ENCODE measurements around the gene SIX1.

Gene SIX1

DNA sequence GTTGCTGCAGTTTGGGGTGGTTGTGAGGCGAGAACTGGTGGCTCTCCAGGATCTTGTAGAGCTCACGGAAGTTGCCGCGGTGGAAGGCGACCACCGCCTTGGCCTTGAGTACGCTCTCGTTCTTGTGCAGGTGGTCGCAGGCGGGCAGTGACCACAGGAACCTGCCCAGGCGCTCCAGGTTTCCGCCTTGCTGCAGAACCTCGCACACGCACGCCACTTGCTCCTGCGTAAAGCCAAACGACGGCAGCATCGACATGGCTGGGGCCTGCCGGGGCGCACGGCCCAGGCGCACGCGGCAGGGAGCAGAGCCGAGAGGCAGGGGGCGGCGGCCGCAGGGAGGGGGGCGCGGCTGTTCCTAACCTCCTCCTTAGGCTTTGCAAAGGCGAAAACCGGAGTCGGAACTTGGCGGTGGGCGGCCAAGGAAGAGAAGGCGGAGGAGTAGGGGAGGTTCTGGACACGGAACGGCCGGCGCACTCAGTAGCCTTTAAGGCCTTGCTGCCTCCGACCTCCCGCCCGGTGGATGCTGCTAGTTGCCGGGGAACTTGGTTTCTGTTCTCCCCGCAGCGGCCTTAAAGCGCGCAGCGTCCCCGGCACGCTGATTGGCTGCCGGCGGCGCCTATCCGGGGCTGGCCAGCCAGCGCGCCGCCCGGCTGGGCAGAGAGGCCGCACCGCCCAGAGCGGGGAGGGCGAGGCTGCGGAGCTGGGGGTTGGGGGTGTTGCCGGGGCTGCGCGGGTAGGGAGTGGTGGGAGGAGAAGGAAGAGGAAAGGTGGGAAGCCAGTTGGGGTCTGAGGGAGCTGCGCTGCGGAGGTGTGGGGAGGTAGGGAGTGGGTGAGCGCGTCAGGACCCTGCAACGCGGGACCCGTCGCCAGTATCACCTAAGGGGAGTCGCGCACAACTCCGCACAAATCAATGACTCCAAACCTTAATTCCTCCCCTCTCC lies at the start of gene SIX1:
TSS of gene SIX1 (minus strand) at position 544 of the 941 bp plus-strand sequence. CDS start at position 256, 288 bp downstream.
- peak; percentile 92 for DNase-seq

DNA sequence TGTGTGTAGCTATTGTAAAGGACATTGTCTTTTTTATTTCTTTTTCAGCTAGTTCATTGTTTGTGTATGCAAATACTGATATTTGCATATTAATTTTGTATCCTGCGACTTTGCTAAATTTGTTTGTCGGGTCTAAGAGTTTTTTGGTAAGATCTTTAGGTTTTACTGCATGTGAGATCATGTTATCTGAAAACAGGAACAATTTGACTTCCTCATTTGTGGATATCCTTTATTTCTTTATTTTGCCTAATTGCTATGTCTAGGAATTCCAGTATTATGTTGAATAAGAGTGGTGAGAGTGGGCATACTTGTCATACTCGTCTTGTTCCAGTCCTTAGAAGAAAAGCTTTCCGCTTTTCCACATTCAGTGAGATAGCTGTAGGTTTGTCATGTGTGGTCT lies 46.0 kb upstream of the SIX1 start:
- no peak for DNase-seq

DNA sequence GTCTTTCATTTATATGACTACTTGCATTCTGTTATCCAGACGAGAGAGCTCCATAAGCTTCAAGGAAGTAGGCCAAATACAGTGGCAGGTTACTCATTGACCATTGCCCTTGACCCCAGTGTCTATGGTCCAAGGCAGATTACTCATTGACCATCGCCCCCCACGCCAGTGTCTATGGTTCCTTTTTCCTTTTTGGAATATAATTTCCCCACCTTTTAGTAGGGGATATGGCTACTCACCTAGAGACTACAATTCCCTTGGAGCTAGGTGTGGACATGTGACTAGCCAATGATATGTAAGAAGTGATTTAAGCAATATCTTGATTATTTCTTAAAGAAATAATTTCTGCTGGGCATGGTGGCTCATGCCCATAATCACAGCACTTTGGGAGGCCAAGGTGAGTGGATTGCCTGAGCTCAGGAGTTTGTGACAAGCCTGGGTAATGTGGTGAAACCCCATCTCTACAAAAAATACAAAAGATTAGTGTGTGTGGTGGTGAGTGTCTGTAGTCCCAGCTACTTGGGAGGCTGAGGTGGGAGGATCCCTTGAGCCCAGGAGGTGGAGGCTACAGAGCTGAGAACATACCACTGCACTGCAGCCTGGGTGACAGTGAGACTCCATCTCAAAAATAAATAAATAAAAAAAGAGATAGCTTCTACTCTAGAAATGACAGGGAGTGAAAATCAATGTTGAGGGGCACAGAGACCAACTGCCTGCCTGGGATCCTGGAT lies 42.3 kb upstream of the SIX1 start:
- no peak for DNase-seq

DNA sequence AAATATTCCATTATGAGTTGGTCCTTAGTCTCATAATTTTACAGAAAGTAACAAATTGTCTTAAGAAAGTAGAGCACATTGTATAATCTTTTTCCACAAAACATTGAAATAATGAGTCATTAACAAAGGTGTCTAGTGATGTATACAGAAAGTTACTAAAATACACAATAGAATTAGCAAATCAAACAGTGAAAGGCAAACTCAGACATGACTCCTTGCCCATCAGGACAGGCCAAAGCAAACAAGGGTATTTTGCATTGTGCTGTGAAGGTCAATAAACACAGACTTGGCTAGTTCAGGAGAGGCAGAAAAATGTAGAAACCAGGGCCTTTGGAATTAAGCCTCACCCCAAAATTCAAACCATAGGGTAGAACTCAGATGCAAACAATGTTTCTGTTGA lies 37.6 kb upstream of the SIX1 start:
- no peak for DNase-seq

DNA sequence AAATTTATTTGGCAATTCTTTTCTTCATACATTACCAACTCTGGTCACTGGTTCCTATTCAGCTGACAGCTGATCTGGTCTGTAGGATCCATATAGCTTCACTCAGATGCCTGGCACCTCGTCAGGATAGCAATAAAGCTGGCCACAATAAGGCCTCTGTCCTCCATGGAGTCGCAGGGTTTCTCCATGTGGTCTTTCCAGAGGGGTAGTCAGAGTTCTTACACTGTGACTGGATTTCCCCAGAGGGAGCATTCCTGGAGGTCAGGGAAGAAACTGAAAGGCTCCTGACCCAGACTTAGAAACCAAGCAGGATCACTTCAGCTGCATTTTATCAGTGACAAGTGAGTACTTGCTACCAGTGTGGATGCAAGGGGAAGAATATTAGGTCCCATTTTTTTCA lies 34.9 kb upstream of the SIX1 start:
- peak; percentile 31 for DNase-seq

DNA sequence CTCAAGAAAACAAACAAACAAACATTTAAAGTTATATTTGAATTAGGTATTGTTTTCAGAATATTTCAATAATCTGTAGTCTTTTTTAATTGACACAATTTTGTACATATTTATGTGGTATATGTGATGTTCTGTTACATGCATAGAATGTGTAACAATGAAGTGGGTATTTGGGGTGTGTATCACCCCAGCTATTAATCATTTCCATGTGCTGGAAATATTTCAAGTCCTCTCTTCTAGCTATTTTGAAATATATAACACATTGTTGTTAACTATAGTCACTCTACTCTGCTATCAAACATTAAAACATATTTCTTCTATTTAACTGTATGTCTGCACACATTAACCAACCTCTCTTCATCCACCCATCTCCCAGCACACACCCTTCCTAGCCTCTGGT lies 32.0 kb upstream of the SIX1 start:
- peak; percentile 34 for DNase-seq

DNA sequence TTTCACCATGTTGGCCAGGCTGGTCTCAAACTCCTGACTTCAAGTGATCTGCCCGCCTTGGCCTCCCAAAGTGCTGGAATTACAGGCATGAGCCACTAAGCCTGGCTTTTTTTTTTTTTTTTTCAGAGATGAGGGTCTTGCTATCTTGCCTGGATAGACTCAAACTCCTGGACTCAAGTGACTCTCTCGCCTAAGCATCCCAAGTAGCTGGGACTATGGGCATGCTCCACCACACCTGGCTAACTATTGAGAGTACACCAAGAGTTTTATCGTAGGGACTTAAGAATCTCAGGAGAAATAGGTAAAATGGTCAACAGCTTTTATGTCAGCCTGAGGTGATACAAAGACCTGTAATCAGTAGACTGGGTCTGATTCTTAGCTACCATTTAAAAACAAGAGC lies 31.2 kb upstream of the SIX1 start:
- DNase-seq: no peak

DNA sequence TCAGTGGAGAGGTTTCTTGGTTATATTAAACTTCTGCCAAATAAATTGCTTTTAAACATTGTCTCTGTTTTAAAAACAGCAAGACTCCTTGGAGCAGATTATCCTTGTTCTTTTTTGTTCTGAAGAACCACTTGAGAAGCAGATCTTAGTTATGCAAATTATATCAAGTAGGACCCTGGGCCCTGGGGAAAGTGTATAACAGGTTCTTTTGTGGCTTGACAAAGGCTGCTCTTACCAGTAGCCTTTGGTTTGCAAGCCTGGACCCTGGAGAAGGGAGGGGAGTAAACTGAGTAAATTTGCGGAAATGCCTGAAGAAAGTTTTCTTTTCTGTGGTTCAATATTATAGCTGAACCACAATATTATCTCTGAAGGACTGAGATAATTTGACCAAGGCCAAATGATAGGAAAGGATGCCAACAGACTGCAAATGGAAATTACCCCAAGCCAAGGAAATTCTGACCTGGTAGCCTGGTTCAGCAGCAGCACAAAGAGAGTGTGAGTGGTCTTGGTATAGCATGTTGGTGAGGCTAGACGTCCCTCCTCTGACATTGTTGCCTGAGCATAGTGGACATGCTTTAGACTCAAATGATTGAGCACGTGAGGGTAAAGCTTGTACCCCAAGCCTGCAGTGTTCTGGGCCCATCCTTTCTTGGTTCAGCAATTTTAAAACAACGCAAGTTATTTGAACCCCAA lies 30.4 kb upstream of the SIX1 start:
- no peak for DNase-seq

DNA sequence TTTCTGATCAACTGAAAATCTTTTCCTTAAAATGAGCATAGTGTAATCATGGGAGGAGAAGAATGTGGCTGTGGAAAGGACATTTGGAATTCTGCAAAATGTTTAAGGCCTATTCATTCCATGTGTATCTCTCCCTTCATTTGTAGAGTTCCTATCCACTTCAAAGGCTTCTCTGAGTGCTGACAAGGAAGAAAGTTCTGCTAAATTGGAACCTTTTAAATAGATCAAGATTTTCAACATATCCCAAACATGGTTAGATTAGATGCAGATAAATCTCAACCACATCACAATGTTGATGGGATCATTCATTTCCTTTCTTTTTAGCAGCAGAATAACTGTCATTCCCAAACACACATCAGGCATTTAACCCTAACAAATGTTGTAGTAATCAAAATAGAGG lies 28.4 kb upstream of the SIX1 start:
- peak; percentile 13 for DNase-seq

DNA sequence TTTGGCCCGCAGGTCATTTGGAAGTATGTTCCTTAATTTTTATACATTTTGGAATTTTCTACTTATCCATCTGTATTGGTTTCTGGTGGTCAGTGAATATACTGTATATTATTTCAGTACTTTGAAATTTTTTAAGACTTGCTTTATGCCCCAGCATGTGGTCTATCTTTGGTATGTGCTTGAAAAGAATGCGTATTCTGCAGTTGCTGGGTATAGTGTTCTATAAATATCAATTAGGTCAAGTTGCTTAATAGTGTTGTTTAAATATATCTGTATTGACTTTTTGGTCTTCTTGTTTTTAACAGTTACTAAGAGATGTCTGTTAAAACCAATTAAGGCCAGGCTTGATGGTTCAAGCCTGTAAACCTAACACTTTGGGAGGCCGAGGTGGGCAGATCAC lies 21.7 kb upstream of the SIX1 start:
- peak; percentile 15 for DNase-seq

DNA sequence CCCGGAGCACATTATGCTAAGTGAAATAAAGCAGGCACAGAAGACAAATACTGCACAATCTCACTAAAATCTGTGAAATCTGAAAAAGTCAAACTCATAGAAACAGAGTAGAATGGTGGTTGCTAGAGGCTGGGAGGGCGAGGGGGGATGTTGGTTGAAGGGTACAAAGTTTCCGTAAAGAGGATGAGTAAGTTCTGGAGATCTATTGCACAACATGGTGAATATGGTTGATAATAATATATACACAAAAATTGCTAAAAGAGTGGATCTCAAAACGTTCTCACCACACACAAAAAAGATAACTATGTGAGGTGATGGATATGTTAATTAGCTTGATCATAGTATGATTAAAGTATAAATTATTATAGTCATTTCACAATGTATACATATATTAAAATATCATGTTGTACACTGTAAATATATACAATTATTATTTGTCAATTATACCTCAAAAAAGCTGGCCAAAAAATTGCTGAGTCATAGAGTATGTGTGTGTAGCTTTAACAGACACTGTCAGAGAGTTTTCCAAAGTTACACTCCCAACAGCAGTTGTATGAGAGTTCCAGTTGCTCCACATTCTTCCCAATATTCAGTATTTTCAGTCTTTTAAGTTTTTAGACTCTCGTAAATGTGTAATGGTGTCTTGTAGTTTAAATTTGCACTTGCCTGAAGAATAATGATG lies 19.3 kb upstream of the SIX1 start:
- no peak for DNase-seq

DNA sequence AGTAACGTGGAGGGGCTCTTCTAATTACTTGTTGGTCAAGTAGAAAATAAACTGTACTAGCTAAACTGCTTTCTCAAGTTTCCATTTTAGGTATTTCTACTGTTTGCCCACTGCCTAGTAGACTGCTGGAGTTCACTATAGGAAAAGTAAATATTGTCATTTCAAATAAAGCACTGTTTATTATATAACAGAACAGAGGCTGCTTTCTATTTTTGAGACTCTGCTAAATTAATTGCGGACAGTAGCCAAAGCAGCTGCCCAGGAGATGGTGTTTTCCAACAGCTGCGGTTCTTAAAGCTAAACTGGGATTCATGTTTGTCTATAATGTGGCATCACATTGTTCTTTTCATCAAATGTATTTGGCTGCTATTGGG lies 15.9 kb upstream of the SIX1 start:
- DNase-seq: no peak

DNA sequence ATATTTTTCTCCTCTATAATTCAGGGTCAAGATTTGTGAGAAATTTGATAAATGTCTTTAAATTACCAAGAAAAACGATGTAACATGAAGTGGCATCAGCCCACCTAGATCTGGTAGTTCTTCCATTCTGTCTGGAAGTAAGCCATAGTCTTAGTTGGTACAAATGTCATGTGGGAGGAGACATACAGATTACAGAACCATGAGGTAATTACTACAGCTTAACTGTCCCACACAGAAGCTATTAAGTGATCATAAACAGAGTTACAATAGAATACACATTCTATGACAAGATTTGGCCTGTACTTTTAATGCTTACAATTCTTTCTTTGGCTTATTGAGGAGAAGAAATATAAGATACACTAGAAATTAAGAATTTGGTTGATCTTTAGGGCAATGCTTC lies 13.7 kb upstream of the SIX1 start:
- DNase-seq: no peak

DNA sequence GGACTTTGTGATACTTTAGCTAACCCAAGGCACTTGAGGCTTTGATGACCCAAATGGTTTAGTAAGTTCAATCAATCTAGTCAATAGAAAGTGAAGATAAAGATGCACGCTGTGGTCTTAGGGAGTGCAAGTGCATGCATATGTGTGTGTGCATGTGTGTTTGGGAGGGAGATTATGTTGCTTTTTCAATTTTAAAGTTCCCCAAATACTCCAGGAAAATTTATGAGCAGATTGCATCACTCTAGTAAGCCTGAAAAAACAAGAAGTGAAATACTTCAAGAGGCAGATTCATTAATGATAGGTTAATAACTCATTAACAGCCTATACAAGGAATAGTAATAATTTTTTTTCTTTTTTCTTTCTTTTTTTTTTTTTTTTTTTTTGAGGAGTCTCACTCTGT lies 12.4 kb upstream of the SIX1 start:
- no peak for DNase-seq

DNA sequence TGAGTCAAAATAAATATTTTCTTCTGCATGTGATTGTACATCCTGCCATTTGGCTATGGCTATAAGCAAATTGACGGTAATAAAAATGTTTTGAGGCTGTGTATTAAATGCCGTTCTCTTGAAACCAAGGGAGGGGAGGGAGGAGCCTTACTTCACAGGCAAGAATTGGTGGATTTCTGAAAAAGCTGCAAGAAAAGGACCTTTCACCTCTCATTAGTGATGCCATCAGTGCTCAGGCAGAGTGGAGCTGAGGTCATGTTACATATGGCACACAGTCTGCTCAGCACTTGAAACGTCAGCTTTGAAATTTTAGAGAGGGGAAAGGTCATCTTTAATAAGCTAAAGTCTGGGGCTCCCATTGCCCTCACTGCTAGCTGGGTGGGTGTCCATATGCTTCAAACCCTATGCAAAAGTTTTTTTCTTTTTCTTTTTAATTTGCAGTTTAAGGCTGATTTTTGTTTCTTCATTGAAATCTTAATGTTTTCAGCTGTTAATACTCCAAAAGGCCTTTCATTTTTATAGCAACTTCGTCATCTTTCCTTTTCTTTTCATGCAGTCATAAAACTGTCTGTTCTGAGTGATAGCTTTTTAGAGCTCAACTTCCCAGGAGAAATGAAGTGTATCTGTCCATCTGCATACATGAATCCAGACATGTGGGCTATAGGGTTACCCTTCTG lies 9.8 kb upstream of the SIX1 start:
- DNase-seq: no peak

DNA sequence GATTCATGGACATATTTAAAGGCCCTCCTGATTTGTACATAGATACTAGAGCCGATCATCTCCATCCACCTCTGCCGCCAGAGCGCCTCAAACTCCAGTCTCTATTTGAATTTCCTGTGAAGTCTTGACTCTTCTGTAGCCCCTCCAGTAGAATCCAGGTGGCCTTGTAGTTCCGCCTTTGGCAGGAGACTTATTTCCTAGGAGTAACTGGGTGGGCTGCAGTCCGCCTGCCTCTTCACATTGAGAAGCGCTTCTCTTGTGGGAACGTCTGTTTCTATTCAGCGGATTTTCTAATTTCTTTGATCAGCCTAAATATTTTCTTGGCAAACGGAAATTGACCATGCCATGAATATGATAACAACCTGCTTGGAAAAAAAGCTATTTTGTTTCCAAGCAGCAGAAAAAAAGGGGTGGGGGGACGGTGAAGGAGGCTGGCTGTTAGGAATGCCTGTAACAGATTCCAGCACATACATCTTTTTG lies 9.0 kb upstream of the SIX1 start:
- DNase-seq: no peak

DNA sequence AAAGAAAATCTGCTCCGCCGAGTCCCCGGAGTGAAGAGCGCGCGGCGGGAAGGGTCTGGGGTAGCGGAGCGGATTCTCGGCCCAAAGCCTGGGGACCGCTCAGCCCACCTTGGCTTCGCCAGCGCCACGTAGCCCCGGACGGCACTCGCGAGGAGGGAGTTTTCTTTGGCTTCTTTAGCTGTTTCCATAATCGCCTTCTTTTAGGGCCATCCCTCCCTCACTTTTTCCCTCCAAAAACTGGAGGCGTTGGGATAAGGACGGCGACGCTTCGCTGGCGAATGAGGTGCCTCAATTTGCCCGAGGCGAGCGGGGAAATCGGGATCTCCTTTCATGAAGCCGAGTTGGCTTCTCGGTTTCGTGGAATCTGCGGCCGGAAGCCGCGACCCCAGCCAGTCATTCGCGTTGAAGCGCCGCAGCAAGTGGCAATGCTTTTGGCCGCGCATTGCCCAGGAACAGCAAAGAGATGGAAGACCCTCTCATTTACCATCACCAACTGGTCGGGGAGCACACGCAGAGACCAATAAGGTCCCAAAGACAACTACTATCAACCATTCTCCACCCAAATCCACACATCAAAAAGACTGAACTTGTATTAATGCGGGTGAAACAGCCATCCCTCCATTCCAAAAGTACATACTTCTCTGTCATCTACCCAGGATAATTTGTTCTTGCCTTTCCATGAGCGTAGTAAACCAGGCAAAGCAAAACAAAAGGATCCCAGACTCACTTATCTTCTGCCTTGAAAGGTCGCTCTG lies 8.4 kb upstream of the SIX1 start:
- DNase-seq: peak; percentile 43

DNA sequence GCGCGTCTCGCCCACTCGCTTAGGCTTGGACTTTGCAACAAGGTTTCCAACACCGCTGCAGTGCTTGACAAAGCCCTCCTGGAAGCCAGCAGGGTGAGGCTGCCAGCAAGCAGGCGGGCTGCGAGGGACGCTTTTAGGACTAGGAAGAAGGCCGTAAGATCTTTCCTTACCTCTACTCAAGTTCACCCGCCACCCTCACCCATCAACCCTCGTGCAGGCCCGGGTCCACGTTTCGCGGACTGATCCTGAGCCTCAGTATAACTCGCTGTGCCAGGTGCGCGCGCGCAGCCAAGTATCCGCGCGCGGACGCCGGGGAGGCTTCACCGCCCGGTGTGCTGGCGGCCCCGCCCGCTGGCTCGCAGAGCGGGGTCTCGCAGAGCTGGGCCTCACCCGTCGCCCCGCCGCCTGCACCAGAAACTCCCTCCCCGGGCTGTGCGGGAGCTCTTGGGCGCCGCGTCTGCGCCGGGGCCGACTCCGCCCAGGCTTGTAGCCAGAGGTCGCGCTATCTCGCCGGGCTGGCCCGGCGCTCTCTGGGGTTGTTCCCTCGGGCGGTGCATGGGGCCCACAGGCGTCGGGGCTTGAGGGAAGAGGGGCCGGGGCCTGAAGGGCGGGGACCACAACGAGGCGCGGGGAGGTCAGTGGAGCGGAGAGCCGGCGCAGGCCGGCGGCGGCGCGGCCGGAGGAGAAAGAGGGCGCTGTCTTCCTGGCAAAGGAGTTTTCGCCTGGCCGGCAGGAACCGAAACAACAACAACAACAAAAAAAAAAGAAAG lies 7.6 kb upstream of the SIX1 start:
- DNase-seq: peak; percentile 69

DNA sequence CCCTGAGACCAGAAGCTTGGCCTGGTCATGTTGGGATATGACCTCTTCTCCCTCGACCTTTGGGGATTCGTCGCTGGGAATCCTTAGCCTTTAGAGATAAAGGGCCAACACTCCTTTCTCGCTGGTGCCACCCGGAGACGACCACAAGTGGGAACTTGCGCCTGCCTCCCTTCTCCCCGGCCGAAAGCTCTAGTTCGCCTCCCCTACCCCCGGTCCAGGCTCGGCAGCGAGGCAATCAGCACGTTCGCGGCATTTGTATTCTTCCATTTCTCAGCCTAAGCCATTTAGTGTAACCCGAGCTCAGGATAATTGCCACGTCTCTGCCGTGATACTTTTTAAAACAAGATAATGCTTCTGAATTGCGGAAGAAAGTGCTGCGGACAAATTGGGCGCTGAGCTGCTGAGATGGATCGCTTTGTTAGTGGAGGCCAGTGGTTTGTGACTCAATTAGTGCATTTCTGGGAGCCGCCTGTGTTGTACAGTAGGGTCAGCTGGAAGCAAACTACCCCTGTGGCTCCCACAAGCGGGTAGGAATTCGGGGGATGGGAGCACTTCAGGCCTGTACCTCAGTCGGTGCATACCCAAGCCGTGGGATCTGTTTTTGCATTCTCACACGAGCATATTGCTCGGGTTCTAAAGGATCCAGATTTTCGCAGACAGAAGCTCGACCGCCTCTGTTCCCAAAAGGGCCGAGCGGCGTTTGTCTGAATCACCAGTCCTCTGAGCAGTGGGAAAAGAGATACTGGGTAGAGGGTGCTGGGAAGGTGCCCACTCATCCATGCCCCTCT lies 6.8 kb upstream of the SIX1 start:
- peak; percentile 72 for DNase-seq
